ENCODE results near the gene RIN3.

RIN3 gene

GRCh38 chr14:92737206-92737605 lies 223.6 kb downstream of the RIN3 start:
- DNase-seq (ENCODE audit: extremely low read depth in 1 of 2, low read depth in 1 of 2): no peak

GRCh38 chr14:92737619-92738188 lies 224.1 kb downstream of the RIN3 start:
- no peak for DNase-seq (ENCODE audit: extremely low read depth in 1 of 2, low read depth in 1 of 2)

All from activated CD8-positive, alpha-beta memory T cell treated with anti-CD3 and anti-CD28 coated beads for 1 hour (primary cell).